NK-92 (cell line): ENCODE measurements around the gene KCNJ4.
"Not testable (repeated sequence)": the region's sequence is repeated elsewhere in the genome, so short reads cannot be mapped to it uniquely, and the experiment has no call there.

Experiments
- DNase-seq: peaks from one replicate; lab custom pipeline; 2025; ENCODE audit not compliant: unreplicated experiment; lab: John Stamatoyannopoulos, UW

KCNJ4 gene

GRCh38 chr22:38471237-38471636 lies 16.2 kb upstream of the KCNJ4 start:
- DNase-seq: no peak

GRCh38 chr22:38470179-38470578 lies 15.2 kb upstream of the KCNJ4 start:
- DNase-seq: not testable (repeated sequence)

GRCh38 chr22:38469306-38469781 lies 14.3 kb upstream of the KCNJ4 start:
- no peak for DNase-seq

- DNase-seq: no peak
These were observed 13.7 kb upstream of the KCNJ4 start for GRCh38 chr22:38468443-38469305.

- no peak for DNase-seq
These were observed 13.0 kb upstream of the KCNJ4 start, which contains the start of gene KDELR3 for GRCh38 chr22:38467904-38468442. KDELR3 (plus strand) TSS chr22:38468096; CDS start chr22:38468234, 138 bp downstream.

- no peak for DNase-seq
These were observed 12.5 kb upstream of the KCNJ4 start for GRCh38 chr22:38467438-38467903.

- DNase-seq: no peak
These were observed 10.9 kb upstream of the KCNJ4 start for GRCh38 chr22:38465673-38466490.

- no peak for DNase-seq
These were observed 10.1 kb upstream of the KCNJ4 start for GRCh38 chr22:38464992-38465672.

- no peak for DNase-seq
These were observed 8.2 kb upstream of the KCNJ4 start for GRCh38 chr22:38462960-38463784.

- no peak for DNase-seq
These were observed 6.5 kb upstream of the KCNJ4 start for GRCh38 chr22:38461414-38462081.

- no peak for DNase-seq
These were observed 6.0 kb upstream of the KCNJ4 start for GRCh38 chr22:38461057-38461413.

- no peak for DNase-seq
These were observed 5.4 kb upstream of the KCNJ4 start for GRCh38 chr22:38460426-38460840.

- DNase-seq: no peak
These were observed 2.1 kb upstream of the KCNJ4 start for GRCh38 chr22:38456841-38457699.

- DNase-seq: no peak
These were observed 1.4 kb upstream of the KCNJ4 start for GRCh38 chr22:38456272-38456835.

- no peak for DNase-seq
These were observed 702 bp upstream of the KCNJ4 start for GRCh38 chr22:38455530-38456271.

GRCh38 chr22:38454353-38455075 lies 485 bp downstream of the KCNJ4 start:
- no peak for DNase-seq

GRCh38 chr22:38453996-38454352 lies 1.0 kb downstream of the KCNJ4 start:
- no peak for DNase-seq
